ENCODE data around the gene CCDC187. TPM values are rescaled to one million over a fixed set of nuclear protein-coding genes. Genes with fewer than 3 reads are reported as not detected.

The CCDC187 gene
- polyA plus RNA-seq, 1 donor (not counting 4 experiments of a cell fraction or from before 2014, with no cell fraction given), result 0.03 TPM

GRCh38 chr9:136278894-136279293 lies 25.0 kb downstream of the CCDC187 start:
- H3K4me3 ChIP-seq (ENCODE audit: control insufficient read depth in 2 of 3, extremely low read depth in 1 of 3, insufficient read depth in 2 of 3, low read depth in 1 of 3, low read length in 3 of 3), result no peak overlapping the region
- no peaks in the 10 kb centered on the region for H3K9me1 ChIP-seq (ENCODE audit: control insufficient read depth, extremely low read depth, insufficient read depth, low read length)
- H2AFZ ChIP-seq (ENCODE audit: control insufficient read depth, low read length), result no peak overlapping the region
- FAIRE-seq, result no peak
- no peaks in the 10 kb centered on the region for H4K20me1 ChIP-seq (ENCODE audit: control insufficient read depth, extremely low read depth, insufficient read depth, low read length)
- no peak for DNase-seq (ENCODE audit: low read depth, low spot score)
- H3K79me2 ChIP-seq (ENCODE audit: control insufficient read depth, insufficient read depth, low read length), result no peaks in the 10 kb centered on the region
- no peak overlapping the region for H3K9ac ChIP-seq (ENCODE audit: control insufficient read depth, extremely low read depth, insufficient read depth, low read length)
- TF ChIP-seq CTCF (optimal IDR thresholded peaks at IDR 0.05 in 1 of 3, IDR thresholded peaks at IDR 0.05 in 1 of 3, conservative IDR thresholded peaks at IDR 0.05 in 1 of 3; ENCODE audit: extremely low read depth in 1 of 3, insufficient read depth in 2 of 3, low read length in 3 of 3), result no peak
- no peak for TF ChIP-seq EZH2 (IDR thresholded peaks at IDR 0.05; ENCODE audit: low read length)
- H3K4me2 ChIP-seq (ENCODE audit: control insufficient read depth, extremely low read depth, insufficient read depth, low read depth, low read length), result no peak overlapping the region
- H3K27me3 ChIP-seq (ENCODE audit: control insufficient read depth, extremely low read depth, insufficient read depth, low read length), result peaks cover 41% of the 10 kb centered on the region
- no peaks in the 10 kb centered on the region for H3K36me3 ChIP-seq (ENCODE audit: control insufficient read depth in 2 of 2, extremely low read depth in 1 of 2, insufficient read depth in 2 of 2, low read length in 2 of 2)
- dilution Hi-C loops (cut with MboI; ENCODE audit: extremely low pct_ligation_motif_present, low sequenced_read_pairs), result no loop called here
- no peaks in the 10 kb centered on the region for H3K9me3 ChIP-seq (ENCODE audit: control insufficient read depth, low read depth, low read length)
- H3K27ac ChIP-seq (ENCODE audit: control insufficient read depth, insufficient read depth, low read length), result no peak overlapping the region
- H3K4me1 ChIP-seq (ENCODE audit: control insufficient read depth, extremely low read depth, insufficient read depth, low read length), result peaks cover 3% of the 10 kb centered on the region

GRCh38 chr9:136278221-136278620 lies 25.7 kb downstream of the CCDC187 start:
- FAIRE-seq (no peak), DNase-seq (ENCODE audit: low read depth, low spot score) (no peak)

More at GRCh38 chr9:136278221-136278620, 25.7 kb downstream of the CCDC187 start:
- peaks cover 41% of the 10 kb centered on the region for H3K27me3 ChIP-seq (ENCODE audit: control insufficient read depth, extremely low read depth, insufficient read depth, low read length)
- no peaks in the 10 kb centered on the region for H3K9me3 ChIP-seq (ENCODE audit: control insufficient read depth, low read depth, low read length)
- H2AFZ ChIP-seq (ENCODE audit: control insufficient read depth, low read length), result no peak overlapping the region
- H3K4me2 ChIP-seq (ENCODE audit: control insufficient read depth, extremely low read depth, insufficient read depth, low read depth, low read length), result no peak overlapping the region
- H3K79me2 ChIP-seq (ENCODE audit: control insufficient read depth, insufficient read depth, low read length), result no peaks in the 10 kb centered on the region
- no peak overlapping the region for H3K9ac ChIP-seq (ENCODE audit: control insufficient read depth, extremely low read depth, insufficient read depth, low read length)
- no peak for TF ChIP-seq CTCF (optimal IDR thresholded peaks at IDR 0.05 in 1 of 3, IDR thresholded peaks at IDR 0.05 in 1 of 3, conservative IDR thresholded peaks at IDR 0.05 in 1 of 3; ENCODE audit: extremely low read depth in 1 of 3, insufficient read depth in 2 of 3, low read length in 3 of 3)
- TF ChIP-seq EZH2 (IDR thresholded peaks at IDR 0.05; ENCODE audit: low read length), result no peak
- no peaks in the 10 kb centered on the region for H3K4me1 ChIP-seq (ENCODE audit: control insufficient read depth, extremely low read depth, insufficient read depth, low read length)
- H3K36me3 ChIP-seq (ENCODE audit: control insufficient read depth in 2 of 2, extremely low read depth in 1 of 2, insufficient read depth in 2 of 2, low read length in 2 of 2), result no peaks in the 10 kb centered on the region
- dilution Hi-C loops (cut with MboI; ENCODE audit: extremely low pct_ligation_motif_present, low sequenced_read_pairs), result no loop called here
- H4K20me1 ChIP-seq (ENCODE audit: control insufficient read depth, extremely low read depth, insufficient read depth, low read length), result no peaks in the 10 kb centered on the region
- H3K9me1 ChIP-seq (ENCODE audit: control insufficient read depth, extremely low read depth, insufficient read depth, low read length), result no peaks in the 10 kb centered on the region
- no peak overlapping the region for H3K27ac ChIP-seq (ENCODE audit: control insufficient read depth, insufficient read depth, low read length)
- no peak overlapping the region for H3K4me3 ChIP-seq (ENCODE audit: control insufficient read depth in 2 of 3, extremely low read depth in 1 of 3, insufficient read depth in 2 of 3, low read depth in 1 of 3, low read length in 3 of 3)
